K562 (cell line): Measurements from ENCODE around the gene EPB41L4B. TPM values are rescaled to one million over a fixed set of nuclear protein-coding genes. Genes with fewer than 3 reads are reported as not detected.

ENCODE experiments used
- ATAC-seq: fragments of 200-7000 bp; cut with Tn5 transposase; 3 replicates; pipeline ENCODE4 v1.9.1; 2020; ENCODE audit warnings: moderate library complexity
- BruUV-seq: library from RNA; stranded (reverse); fragments of 400-500 nt; replicated peaks from 2 replicates; lab custom pipeline; 2021; lab: Mats Ljungman, UMichigan
- CTCF ChIA-PET: fragments of 300-600 bp; formaldehyde crosslinking; extraction: SDS; loops from one replicate; lab custom pipeline; 2021; ENCODE audit warnings: low intra/inter-chr PET ratio; lab: Yijun Ruan, JAX
- POLR2A ChIA-PET: fragments of 300-600, 350-650 bp; sonication (Branson Sonifier 250); formaldehyde crosslinking; extraction: SDS; loops from one replicate; lab custom pipeline; 2021; ENCODE audit warnings: antibody characterized with exemption, inconsistent platforms; lab: Yijun Ruan, JAX
- DNase-seq, 4 experiments: peaks; one replicate each; pipeline versions ENCODE4 v3.0.0 to v3.0.0-alpha.2; 2011 to 2018; ENCODE audit warnings: low spot score in 3 of 4, mixed read lengths in 3 of 4; ENCODE audit errors: extremely low read depth in 1 of 4
- FAIRE-seq: peaks from 2 replicates; lab custom pipeline; 2011; peaks lifted over from hg19 to GRCh38; lab: Jason Lieb, UNC
- H2AFZ ChIP-seq: 2 replicates; pipeline ENCODE4 v1.6.0; 2011; ENCODE audit warnings: low read depth, low read length, control low read depth, inconsistent platforms
- H3K27ac ChIP-seq: fragments of 200-600 bp; 3 replicates; pipeline ENCODE4 v1.8.0; 2011; ENCODE audit warnings: low read depth, mild to moderate bottlenecking, control low read depth, inconsistent platforms, low read length, moderate library complexity, mixed read lengths; ENCODE audit errors: extremely low read depth
- H3K27me3 ChIP-seq, 2 experiments: fragments of 300-600 bp in 1 of 2; 2 replicates in 1 of 2; 3 replicates in 1 of 2; pipeline versions ENCODE4 v1.6.0 to v1.8.0; 2011; ENCODE audit warnings: inconsistent platforms in 2 of 2, low read length in 2 of 2, mild to moderate bottlenecking in 1 of 2, mixed read lengths in 1 of 2, moderate library complexity in 1 of 2; ENCODE audit not compliant: control insufficient read depth in 2 of 2, insufficient read depth in 2 of 2
- H3K36me3 ChIP-seq: fragments of 300-600 bp; 3 replicates; pipeline ENCODE4 v1.8.0; 2011; ENCODE audit warnings: mild to moderate bottlenecking, low read length, inconsistent platforms; ENCODE audit not compliant: control insufficient read depth, insufficient read depth
- H3K4me1 ChIP-seq, 2 experiments: fragments of 200-600 bp in 1 of 2; replicated peaks in 1 of 2; 2 replicates in 1 of 2; 3 replicates in 1 of 2; pipeline versions ENCODE4 v1.5.1 to v1.8.0; 2011; ENCODE audit warnings: inconsistent platforms in 2 of 2, low read length in 2 of 2, mild to moderate bottlenecking in 1 of 2, mixed read lengths in 1 of 2, moderate library complexity in 1 of 2; ENCODE audit not compliant: control insufficient read depth in 2 of 2, insufficient read depth in 2 of 2
- H3K4me2 ChIP-seq: 2 replicates; pipeline ENCODE4 v1.6.1; 2011; ENCODE audit warnings: low read length, control low read depth, inconsistent platforms, mixed read lengths; ENCODE audit not compliant: insufficient read depth
- H3K4me3 ChIP-seq: fragments of 200-600 bp; sonication (generic), shearing (Covaris generic); 2 replicates; pipeline ENCODE4 v1.5.1; 2016; ENCODE audit warnings: control low read depth, inconsistent platforms
- H3K79me2 ChIP-seq: fragments of 200-600 bp; 3 replicates; pipeline ENCODE4 v1.8.0; 2011; ENCODE audit warnings: low read length, inconsistent platforms; ENCODE audit not compliant: control insufficient read depth, insufficient read depth
- H3K9ac ChIP-seq, 2 experiments: 2 replicates each; pipeline versions ENCODE4 v1.6.0 to v1.6.1; 2011; ENCODE audit warnings: low read depth in 2 of 2, low read length in 2 of 2, control low read depth in 1 of 2, inconsistent platforms in 1 of 2, mild to moderate bottlenecking in 1 of 2, mixed read lengths in 1 of 2; ENCODE audit not compliant: insufficient read depth in 1 of 2
- H3K9me1 ChIP-seq: one replicate; pipeline ENCODE4 v1.6.0; 2011; ENCODE audit warnings: inconsistent platforms, mild to moderate bottlenecking, low read length, moderate library complexity; ENCODE audit not compliant: control insufficient read depth, insufficient read depth
- H3K9me3 ChIP-seq: replicated peaks from 2 replicates; pipeline ENCODE4 v1.5.1; 2011; ENCODE audit warnings: low read depth, low read length, inconsistent platforms; ENCODE audit not compliant: control insufficient read depth, insufficient read depth
- H4K20me1 ChIP-seq: replicated peaks from 2 replicates; pipeline ENCODE4 v1.6.1; 2011; ENCODE audit warnings: low read length, inconsistent platforms, mixed read lengths; ENCODE audit not compliant: control insufficient read depth, insufficient read depth
- CCAR2 ChIP-seq: fragments of 200-400 bp; formaldehyde crosslinking; IDR thresholded peaks from 2 replicates; pipeline ENCODE4 v1.6.1; 2017; ENCODE audit warnings: mild to moderate bottlenecking, low read depth, low read length
- CREBBP ChIP-seq: IDR thresholded peaks from one replicate; pipeline ENCODE4 v1.6.1; 2012; ENCODE audit warnings: low read depth, mild to moderate bottlenecking, control low read depth, inconsistent platforms, low read length
- CXXC5 ChIP-seq: fragments of 250-450 bp; sonication (Bioruptor Pico); IDR thresholded peaks from 2 replicates; pipeline ENCODE4 v1.8.0; 2022; ENCODE audit warnings: inconsistent platforms, mild to moderate bottlenecking, moderate library complexity
- GTF2E2 ChIP-seq: fragments of 200-800 bp; sonication (Bioruptor generic); IDR thresholded peaks from 2 replicates; pipeline ENCODE4 v1.6.1; 2016; ENCODE audit warnings: missing genetic modification characterization, missing compliant biosample characterization
- MYNN ChIP-seq, 2 experiments: sonication (generic); formaldehyde crosslinking in 1 of 2; IDR thresholded peaks; 2 replicates each; pipeline versions ENCODE4 v1.5.0 to v1.6.1; 2016 to 2020; ENCODE audit warnings: antibody characterized with exemption in 1 of 2, missing genetic modification reagents in 1 of 2
- NFRKB ChIP-seq: fragments of 450-650 bp; IDR thresholded peaks from 2 replicates; pipeline ENCODE4 v1.6.1; 2016; ENCODE audit warnings: low read depth
- PCBP2 ChIP-seq: fragments of 200-400 bp; formaldehyde crosslinking; IDR thresholded peaks from 2 replicates; pipeline ENCODE4 v1.6.1; 2018; ENCODE audit warnings: low read length, low read depth, mild to moderate bottlenecking, moderate library complexity; ENCODE audit not compliant: poor library complexity, severe bottlenecking
- PML ChIP-seq: IDR thresholded peaks from 2 replicates; pipeline ENCODE4 v1.6.1; 2012; ENCODE audit warnings: low read length, inconsistent platforms
- PPARD ChIP-seq: fragments of 250-450 bp; sonication (Bioruptor Pico); IDR thresholded peaks from 2 replicates; pipeline ENCODE4 v1.8.0; 2022; ENCODE audit warnings: inconsistent platforms, mild to moderate bottlenecking, moderate library complexity
- PRPF4 ChIP-seq: fragments of 200-400 bp; formaldehyde crosslinking; IDR thresholded peaks from one replicate; pipeline ENCODE4 v1.6.1; 2017; ENCODE audit warnings: low read length, low read depth, mild to moderate bottlenecking; ENCODE audit not compliant: insufficient read depth, poor library complexity, severe bottlenecking
- SIN3B ChIP-seq: fragments of 450-650 bp; IDR thresholded peaks from 2 replicates; pipeline ENCODE4 v1.6.1; 2017; ENCODE audit warnings: low read depth, mild to moderate bottlenecking, moderate library complexity
- TCF7L2 ChIP-seq: fragments of 150-350 bp; IDR thresholded peaks from 2 replicates; pipeline ENCODE4 v1.6.1; 2016; ENCODE audit warnings: low read depth, mild to moderate bottlenecking, low read length, moderate library complexity
- ZC3H8 ChIP-seq: fragments of 450-650 bp; IDR thresholded peaks from 2 replicates; pipeline ENCODE4 v1.6.1; 2017
- ZFP30 ChIP-seq: fragments of 250-450 bp; sonication (Bioruptor Pico); IDR thresholded peaks from 2 replicates; pipeline ENCODE4 v1.8.0; 2022; ENCODE audit warnings: moderate library complexity, mild to moderate bottlenecking, inconsistent platforms, borderline replicate concordance
- ZNF785 ChIP-seq: fragments of 250-450 bp; sonication (Bioruptor Pico); IDR thresholded peaks from 2 replicates; pipeline ENCODE4 v1.4.0; 2020; ENCODE audit warnings: mild to moderate bottlenecking
- WGBS: fragments of 100-300 bp; shearing (Covaris generic); methylation state at CpG from one replicate; pipeline ENCODE4 v1.1.6; 2016; ENCODE audit warnings: low coverage, mixed read lengths; ENCODE audit not compliant: insufficient coverage; ENCODE audit errors: missing lambda C conversion rate; 5-methylcytosine and 5-hydroxymethylcytosine counted together
- in situ Hi-C: fragments of 300-500 bp; cut with MboI; formaldehyde crosslinking; loops from 4 replicates; pipeline ENCODE4 v1.15.0; 2018; ENCODE audit warnings: inconsistent platforms, mixed read lengths
- intact Hi-C: fragments of 100-400 bp; cut with micrococcal nuclease; formaldehyde crosslinking; loops from 2 replicates; pipeline ENCODE4 v1.14.2; 2022
- polyA plus RNA-seq, 8 experiments: library from polyadenylated mRNA; depleted of rRNA in 4 of 8; stranded (reverse) in 5 of 8; unstranded in 3 of 8; fragments of >200 nt; fragmentation: Nextera tagmentation in 2 of 8; fragmentation: Illumina TruSeq in 1 of 8; extraction: Ambion mirVana in 2 of 8; extraction: Trizol in 1 of 8; gene quantifications; 2 replicates each; pipeline versions ENCODE4 v1.2.1 to v1.2.3, GENCODE V29; 2011 to 2014; ENCODE audit warnings: inconsistent platforms in 1 of 8, missing spikeins in 1 of 8
- total RNA-seq, 7 experiments: library from RNA; depleted of rRNA in 6 of 7; stranded (reverse); fragments of >200 nt in 6 of 7; fragmentation: Illumina TruSeq in 2 of 7; extraction: Trizol in 2 of 7; gene quantifications; 2 replicates each; pipeline versions ENCODE4 v1.2.1 to v1.2.3, GENCODE V29; 2011 to 2021; ENCODE audit warnings: low replicate concordance in 1 of 7
- TF ChIP-seq, protein P1 (sequence below): fragments of 250-450 bp; sonication (Bioruptor Pico); IDR thresholded peaks from 2 replicates; pipeline ENCODE4 v1.8.0; 2021; ENCODE audit warnings: mild to moderate bottlenecking, moderate library complexity
- TF ChIP-seq, protein P2 (sequence below): fragments of 250-450 bp; sonication (Bioruptor Pico); IDR thresholded peaks from 2 replicates; pipeline ENCODE4 v1.5.0; 2020; ENCODE audit warnings: mild to moderate bottlenecking
- TF ChIP-seq, protein P3 (sequence below): fragments of 200-400 bp; formaldehyde crosslinking; IDR thresholded peaks from 2 replicates; pipeline ENCODE4 v1.6.1; 2017; ENCODE audit warnings: mild to moderate bottlenecking, low read depth, low read length, moderate library complexity

EPB41L4B gene
- total and polyA plus RNA-seq, 9 of the 15 experiments (the other 6 are each of a cell fraction or from before 2014, with no cell fraction given), result 0.09 to 0.38 (median 0.21) TPM

DNA sequence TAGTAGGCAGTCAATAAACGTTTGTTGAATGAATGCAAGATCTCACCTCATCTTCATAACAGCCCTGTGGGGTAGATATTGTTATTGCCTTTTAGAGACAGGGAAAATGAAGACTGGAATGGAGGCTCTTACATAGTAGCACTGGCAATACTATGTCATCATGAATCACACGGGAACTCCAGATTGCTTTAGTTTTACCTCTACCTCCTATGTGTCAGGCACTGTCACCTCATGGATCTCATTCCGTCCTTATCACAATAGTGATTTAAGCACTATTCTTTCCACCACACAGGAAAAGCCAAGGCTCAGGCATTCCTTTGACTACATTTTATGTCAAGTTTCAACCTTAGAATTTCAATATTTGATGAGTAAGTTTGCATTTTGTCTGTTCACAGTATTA, 2.9 kb upstream of the EPB41L4B start:
- H3K27ac ChIP-seq, result no peak overlapping the region
- H3K4me3 ChIP-seq, result no peak overlapping the region
- DNase-seq (no peak), FAIRE-seq (no peak), ATAC-seq (no peak)
- no peaks in the 10 kb centered on the region for H3K9me1 ChIP-seq
- no peak overlapping the region for H3K9ac ChIP-seq
- H3K4me1 ChIP-seq, result peaks cover 0 to 16% of the 10 kb centered on the region in 2 experiments; a peak in 3 of 5 replicates
- H3K79me2 ChIP-seq, result no peaks in the 10 kb centered on the region
- H3K9me3 ChIP-seq, result no peaks in the 10 kb centered on the region
- in situ Hi-C loops, result no loop called here
- 0% methylated on average over 3 of the region's 3 CpGs for WGBS
- intact Hi-C loops, result loop anchor here (10.0 kb wide), 1 partner anchor 439 kb away; no protein-coding TSS in a partner anchor
- POLR2A ChIA-PET, result interaction anchor here (0.5 kb wide), 1 partner anchor 19 kb away, joined by 3 read pairs; no protein-coding TSS in a partner anchor
- H3K27me3 ChIP-seq, result peaks cover 14 to 23% of the 10 kb centered on the region in 2 experiments; a peak in 4 of 5 replicates
- H3K4me2 ChIP-seq, result no peak overlapping the region
- H4K20me1 ChIP-seq, result no peaks in the 10 kb centered on the region; the same call in 1 of the 2 replicates
- CTCF ChIA-PET, result no interaction called here
- no peaks in the 10 kb centered on the region for H3K36me3 ChIP-seq
- BruUV-seq, result no TSS peak
- H2AFZ ChIP-seq, result no peak overlapping the region
- no peak for TF ChIP-seq PML
- no peak for TF ChIP-seq ZFP30
- no peak for TF ChIP-seq TCF7L2
- TF ChIP-seq, protein P1, sequence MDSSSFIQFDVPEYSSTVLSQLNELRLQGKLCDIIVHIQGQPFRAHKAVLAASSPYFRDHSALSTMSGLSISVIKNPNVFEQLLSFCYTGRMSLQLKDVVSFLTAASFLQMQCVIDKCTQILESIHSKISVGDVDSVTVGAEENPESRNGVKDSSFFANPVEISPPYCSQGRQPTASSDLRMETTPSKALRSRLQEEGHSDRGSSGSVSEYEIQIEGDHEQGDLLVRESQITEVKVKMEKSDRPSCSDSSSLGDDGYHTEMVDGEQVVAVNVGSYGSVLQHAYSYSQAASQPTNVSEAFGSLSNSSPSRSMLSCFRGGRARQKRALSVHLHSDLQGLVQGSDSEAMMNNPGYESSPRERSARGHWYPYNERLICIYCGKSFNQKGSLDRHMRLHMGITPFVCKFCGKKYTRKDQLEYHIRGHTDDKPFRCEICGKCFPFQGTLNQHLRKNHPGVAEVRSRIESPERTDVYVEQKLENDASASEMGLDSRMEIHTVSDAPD, result no peak
- no peak for TF ChIP-seq ZC3H8
- TF ChIP-seq CREBBP, result no peak
- TF ChIP-seq, protein P2, sequence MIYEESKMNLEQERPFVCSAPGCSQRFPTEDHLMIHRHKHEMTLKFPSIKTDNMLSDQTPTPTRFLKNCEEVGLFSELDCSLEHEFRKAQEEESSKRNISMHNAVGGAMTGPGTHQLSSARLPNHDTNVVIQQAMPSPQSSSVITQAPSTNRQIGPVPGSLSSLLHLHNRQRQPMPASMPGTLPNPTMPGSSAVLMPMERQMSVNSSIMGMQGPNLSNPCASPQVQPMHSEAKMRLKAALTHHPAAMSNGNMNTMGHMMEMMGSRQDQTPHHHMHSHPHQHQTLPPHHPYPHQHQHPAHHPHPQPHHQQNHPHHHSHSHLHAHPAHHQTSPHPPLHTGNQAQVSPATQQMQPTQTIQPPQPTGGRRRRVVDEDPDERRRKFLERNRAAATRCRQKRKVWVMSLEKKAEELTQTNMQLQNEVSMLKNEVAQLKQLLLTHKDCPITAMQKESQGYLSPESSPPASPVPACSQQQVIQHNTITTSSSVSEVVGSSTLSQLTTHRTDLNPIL (CRISPR knock-in tag), result no peak
- TF ChIP-seq SIN3B, result no peak
- no peak for TF ChIP-seq CCAR2
- no peak for TF ChIP-seq GTF2E2 (tag)
- TF ChIP-seq MYNN (IDR thresholded peaks at IDR 0.05), result no peak
- TF ChIP-seq MYNN (CRISPR knock-in tag; IDR thresholded peaks at IDR 0.05), result no peak
- no peak for TF ChIP-seq PRPF4
- TF ChIP-seq ZNF785, result no peak
- TF ChIP-seq CXXC5, result no peak
- no peak for TF ChIP-seq PPARD
- no peak for TF ChIP-seq PCBP2
- TF ChIP-seq, protein P3, sequence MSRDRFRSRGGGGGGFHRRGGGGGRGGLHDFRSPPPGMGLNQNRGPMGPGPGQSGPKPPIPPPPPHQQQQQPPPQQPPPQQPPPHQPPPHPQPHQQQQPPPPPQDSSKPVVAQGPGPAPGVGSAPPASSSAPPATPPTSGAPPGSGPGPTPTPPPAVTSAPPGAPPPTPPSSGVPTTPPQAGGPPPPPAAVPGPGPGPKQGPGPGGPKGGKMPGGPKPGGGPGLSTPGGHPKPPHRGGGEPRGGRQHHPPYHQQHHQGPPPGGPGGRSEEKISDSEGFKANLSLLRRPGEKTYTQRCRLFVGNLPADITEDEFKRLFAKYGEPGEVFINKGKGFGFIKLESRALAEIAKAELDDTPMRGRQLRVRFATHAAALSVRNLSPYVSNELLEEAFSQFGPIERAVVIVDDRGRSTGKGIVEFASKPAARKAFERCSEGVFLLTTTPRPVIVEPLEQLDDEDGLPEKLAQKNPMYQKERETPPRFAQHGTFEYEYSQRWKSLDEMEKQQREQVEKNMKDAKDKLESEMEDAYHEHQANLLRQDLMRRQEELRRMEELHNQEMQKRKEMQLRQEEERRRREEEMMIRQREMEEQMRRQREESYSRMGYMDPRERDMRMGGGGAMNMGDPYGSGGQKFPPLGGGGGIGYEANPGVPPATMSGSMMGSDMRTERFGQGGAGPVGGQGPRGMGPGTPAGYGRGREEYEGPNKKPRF, result no peak
- no peak for TF ChIP-seq NFRKB
